GM19025 (cell line): ENCODE measurements around the gene ANO2.

Source experiments
- ATAC-seq: cut with Tn5 transposase; IDR thresholded peaks from one replicate; pipeline ENCODE4 v1.9.1; 2021; ENCODE audit warnings: mild to moderate bottlenecking, low read depth, moderate library complexity; ENCODE audit not compliant: unreplicated experiment

The ANO2 gene

DNA sequence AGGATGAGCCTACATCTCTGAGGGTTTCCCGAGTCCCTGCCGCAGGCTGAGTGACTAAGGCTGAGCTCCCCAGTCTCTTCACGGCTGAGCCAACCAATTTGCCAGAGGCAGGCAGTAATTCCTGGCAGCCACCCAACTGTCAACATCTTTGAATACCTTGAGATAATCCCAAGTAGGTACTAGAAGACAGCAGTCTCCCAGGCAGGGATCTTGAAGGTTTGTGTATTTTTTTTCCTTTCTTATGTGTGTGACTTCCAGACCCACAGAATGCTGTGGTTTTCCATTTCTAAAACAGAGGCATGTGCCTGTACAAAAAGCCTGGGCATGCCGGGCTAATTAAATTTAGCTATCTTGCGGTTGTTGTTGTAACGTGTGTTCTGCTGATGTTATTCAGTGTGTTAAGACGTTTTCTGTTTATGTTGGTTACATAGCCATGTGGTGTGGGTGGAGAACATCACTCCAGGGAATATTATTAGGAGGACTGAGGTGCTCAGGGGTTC lies 155.5 kb downstream of the ANO2 start:
- no peak for ATAC-seq

DNA sequence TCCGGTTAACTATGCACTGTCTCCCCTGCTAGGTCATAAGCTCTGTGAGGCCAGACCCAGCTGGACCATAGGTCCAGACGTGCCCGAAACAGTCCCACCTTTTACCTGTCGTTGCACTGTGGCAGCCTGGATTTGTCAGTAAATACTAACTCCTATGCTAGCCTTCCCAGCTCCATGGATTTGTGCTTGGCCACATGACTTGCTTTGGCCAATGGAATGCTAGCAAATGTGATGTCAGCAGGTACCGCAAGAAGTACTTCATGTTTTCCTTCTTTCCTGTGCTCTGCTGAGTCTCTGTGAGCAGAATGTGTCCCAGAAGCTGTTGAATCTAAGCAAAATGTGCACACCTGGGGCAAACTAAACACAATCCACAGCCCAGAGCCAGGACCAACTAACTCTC lies 157.2 kb downstream of the ANO2 start:
- ATAC-seq, result no peak

DNA sequence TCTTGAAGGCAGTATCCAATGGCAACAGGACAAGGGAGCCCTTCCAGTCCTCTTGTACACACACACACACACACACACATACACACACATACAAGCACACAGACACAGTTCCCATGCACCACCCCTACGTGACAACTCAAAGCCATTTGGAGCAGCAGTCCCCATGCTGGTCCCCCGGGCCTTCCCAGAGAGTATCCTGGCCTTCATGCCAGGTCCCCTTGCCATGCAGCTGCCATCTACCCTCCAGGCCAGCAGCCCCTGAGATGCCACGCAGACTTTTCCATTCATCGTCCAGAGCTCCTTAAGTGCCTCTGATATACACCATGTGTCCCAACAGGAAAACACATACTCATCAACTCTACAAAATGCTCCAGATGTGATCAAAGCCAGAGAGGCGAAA lies 159.5 kb downstream of the ANO2 start:
- no peak for ATAC-seq

DNA sequence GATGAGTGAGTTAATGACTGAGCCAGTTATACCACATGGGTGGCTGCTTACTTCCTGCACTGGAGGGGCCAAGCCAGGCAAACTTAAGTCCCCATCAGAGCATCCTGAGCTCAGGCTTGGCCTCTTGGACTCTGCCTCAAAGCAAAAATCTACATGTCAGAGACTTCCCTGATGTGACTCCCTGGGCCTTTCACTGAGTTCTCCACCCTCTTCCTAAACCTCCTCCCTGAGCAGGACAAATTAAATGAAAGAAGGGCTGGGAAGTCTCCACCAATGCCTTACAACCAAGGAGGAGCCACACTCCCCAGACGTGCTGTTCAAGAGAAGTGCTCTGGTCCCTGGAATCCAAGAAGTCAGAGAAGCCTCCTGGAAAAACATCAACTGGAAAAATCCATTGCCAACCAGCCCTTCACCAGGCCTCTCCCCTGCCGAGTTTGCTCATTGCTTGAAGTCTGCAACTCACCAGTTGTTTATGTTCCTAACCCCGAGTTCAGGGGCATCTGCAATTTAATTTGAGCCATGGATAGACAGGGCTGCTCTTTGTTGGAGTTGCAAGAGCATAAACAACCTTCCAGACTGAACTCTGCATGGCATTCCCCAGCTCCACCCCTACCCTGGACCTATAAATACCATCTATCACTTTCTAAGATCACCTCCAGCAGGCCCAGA lies 160.5 kb downstream of the ANO2 start:
- no peak for ATAC-seq

DNA sequence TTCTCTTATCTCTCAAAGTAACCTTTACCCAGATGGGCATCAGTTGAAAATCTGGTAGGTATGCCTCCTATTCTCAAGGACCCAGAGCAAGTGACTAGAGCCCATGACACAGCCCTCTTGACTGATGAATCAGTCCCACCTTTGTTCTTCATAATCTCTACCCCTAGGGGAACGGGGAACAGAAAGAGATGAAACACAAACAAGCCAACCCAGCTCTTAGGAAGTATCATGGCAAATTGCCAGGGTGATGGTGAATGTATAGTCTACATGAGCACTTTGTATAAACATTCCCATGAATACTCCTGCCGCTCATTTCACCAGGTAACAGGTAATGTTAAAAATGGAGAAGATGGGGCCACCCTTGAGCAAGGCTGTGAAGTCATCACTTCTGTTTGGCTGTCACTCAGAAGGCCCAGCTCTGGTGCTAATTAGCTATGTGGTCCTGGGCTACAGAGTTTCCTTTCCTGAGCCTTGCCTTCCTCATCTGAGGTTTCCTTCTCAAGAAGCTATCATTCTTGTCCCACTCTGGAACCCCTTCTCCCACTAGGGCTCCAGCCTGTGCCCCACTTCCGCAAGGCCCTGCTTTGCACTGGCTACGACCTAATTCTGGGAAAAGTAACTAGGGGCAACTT lies 161.7 kb downstream of the ANO2 start:
- ATAC-seq, result no peak

DNA sequence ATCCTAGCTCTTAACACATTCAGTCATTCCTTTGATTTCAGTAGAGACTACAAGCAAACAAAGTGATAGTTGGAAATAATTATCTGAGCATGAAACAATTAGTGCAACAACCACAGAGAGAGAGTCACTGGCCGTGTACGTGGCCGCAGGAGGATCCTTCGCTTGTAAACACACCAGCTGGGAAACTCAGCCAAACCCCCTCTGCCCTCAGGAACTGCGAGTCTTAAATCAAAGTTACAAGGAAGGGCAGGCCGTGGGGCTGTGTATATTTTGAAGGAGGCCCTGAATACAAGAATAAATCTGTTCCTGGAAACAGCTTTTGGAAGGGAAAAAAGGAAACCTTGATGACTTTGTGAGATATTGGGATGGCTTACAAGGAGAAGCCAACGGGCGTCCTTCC lies 164.5 kb downstream of the ANO2 start:
- no peak for ATAC-seq

DNA sequence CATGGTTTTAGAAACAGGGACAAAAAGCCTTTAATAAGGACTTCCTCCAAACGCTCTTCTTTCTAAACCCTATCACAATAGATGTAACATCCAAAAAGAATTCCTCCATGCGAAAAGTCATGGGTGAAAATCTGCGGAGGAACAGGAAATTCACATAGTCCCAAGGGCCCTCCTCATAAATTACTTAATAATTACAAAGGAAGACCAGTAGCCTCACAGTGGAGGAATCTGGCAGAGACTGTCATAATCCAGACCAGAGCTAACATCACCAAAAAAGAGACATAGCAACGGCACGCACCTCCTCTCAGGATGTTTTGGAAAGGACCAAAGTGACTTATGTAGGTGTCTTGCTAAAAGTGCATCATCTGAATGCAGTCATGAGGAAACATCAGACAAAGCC lies 165.7 kb downstream of the ANO2 start:
- no peak for ATAC-seq

DNA sequence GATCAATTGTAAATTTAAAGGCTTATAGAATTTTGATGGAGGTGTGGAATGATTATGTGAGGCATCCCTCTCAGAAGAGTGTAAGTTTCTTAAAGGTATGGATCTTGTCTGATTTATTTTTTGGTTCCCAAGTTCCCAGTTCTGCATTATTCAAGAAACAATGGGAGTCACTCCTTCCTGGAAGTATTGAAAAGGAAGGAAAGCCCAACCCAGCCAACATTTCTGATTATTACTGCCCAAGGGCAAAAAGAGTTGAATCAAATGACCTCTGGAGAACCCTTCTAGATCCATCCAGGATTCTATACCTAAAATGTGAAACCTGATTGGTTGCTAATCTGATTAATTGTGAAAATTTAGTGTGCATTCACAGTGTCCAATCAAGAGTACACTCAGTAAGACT lies 166.2 kb downstream of the ANO2 start:
- ATAC-seq, result no peak

DNA sequence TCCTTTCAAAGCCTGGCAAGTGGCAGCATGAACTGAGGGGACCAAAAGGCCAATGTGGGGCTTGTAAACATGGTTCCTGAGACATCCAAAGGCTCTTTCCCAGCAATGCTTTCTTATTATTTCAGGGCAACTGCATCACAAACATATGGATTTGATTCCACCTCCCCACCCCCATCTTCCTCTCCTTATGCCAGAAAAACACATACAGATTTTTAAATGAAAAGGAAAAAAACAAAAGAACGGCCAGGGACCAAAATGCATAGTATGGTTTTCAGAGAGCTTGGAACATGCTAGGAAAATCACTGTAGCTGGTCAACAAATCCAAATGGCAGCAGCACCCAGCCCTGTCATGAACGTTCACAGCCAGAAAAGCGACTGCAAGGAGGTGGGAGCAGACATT lies 167.6 kb downstream of the ANO2 start:
- no peak for ATAC-seq

DNA sequence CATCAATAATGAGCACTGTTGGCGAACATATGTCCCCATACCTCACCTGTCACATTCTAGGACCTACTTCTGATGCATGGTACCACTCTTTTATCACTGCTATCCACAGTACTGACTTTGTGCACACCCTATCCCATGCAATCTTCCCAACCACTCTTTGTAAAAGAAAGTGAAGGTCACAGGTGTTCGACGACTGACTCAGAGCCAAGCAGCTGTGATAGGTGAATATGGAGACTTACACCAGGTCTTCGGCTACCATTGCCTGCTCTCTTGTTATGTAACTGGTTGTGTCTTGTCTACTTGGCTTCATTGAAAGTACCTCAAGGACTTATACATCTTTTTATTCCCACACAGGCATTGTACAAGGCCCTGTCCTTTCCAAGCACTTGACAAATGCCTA lies 169.0 kb downstream of the ANO2 start:
- ATAC-seq, result no peak

DNA sequence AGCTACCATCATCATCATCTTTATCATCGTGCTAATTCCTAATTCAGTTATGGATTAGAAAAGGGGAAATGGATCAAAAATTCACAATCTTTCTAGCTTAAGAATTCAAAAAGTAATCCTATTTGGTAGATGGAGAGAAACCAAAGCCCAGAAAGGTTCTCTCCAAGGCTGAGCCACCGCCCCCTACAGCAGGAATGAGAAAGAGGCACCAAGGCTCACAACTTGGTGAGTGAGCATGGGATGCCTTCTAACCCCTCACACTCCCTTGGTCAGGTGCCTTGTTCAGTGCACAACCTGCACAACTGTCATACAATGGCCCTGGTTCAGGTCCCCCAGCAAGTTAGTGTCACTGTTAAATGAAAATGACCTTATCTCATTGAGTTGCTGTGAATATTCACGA lies 171.5 kb downstream of the ANO2 start:
- no peak for ATAC-seq

DNA sequence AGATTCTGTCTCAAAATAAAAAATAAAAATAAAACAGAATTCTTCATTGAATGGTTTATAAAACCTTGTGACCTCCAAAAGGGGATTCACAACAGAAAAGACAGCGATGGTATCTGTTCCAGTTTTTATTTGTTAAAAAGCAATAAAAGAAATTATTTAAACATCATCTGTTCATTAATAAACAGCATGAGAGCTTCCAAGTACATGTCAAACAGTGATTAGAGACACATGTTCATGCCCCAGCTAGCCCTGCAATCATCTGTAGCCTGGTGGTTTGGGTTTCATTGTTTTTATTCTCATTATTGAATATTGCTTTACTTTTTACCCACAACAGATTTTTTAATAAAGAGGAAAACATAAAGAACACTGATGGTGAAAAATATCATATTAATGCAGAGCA lies 173.3 kb downstream of the ANO2 start:
- ATAC-seq, result no peak

DNA sequence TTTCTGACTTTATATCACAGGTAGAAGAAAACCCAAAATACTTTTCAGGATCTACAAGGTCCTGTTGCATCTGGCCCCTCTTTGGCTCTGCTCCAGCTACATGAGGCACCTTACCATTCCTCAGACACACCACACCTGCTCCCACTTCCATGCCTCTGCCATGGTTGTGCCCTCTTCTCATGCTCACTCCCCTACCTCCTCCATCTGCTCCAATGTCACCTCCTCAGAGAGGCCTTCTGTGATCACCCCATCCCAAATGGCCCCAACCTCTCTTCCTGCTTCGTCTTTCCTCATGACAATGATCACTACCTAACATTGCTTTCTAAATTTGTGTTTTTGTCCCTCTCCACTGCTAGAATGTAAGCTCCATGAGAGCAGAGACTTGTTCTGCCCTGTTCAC lies 174.3 kb downstream of the ANO2 start:
- ATAC-seq, result no peak

DNA sequence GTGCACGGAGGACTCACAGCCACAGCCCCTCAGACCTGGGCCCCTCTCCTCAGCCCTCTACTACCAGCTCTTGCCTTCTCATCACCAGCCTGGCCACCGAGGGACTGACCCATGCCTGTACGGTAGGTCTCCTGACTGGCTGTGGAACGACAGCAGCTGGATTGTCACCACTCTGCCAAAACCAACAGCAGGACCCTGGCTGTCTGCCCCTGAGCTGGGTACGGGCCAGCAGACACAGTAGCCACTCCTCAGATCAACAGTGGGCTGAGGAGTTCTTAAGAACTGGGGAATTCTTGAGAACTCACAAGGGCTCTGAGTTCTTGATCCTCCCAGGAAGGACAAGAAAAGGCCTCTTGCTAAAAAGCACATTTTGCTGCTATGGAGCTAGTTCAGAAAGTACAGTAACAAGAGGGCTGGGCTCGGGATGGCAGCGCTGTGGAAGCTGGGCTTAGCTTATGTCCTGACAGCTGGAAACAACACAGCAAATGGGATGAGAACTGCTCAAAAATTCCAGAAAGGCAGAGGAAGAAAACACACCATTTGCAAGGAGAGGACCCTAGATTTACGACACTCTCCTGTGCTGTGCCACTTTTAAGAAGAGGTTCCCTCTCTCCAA lies 176.4 kb downstream of the ANO2 start:
- ATAC-seq, result no peak

DNA sequence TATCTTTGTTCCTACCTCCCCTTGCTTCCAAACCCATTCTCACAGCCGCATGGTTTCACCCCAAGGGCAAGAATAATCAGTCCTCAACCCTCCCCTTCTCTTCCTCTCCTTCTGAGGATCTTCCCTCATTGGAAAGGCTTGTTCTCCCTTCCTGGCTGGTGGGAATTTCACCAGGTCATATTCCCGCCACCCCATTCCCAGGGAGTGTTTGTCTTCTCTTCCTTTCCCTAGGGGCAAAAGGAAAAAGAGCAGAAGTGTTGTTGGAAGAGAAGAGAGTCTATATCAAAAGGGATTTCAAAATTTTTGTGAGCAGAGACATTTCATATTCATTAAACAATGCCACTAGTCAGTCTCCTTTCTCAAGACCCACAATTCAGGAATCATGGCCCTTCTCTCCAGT lies 176.9 kb downstream of the ANO2 start:
- ATAC-seq, result no peak

DNA sequence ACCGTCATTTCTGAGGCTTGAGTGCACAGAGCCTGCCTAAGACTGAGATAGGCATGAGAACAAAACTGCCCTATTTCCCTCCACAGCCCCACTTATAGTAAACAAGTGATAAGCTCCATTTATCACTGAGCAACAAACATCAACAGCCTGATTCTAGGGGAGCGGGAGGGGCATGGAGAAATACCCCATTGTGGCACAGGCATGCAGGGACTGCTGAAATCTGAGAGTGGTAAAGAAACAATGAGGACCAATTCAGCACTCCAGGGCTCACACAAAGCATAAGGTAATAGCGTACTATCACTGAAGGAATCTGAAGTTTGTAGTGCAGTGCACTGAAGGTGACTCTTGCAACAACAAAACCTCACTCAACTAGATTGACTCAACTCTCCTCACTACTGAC lies 186.7 kb downstream of the ANO2 start:
- no peak for ATAC-seq

DNA sequence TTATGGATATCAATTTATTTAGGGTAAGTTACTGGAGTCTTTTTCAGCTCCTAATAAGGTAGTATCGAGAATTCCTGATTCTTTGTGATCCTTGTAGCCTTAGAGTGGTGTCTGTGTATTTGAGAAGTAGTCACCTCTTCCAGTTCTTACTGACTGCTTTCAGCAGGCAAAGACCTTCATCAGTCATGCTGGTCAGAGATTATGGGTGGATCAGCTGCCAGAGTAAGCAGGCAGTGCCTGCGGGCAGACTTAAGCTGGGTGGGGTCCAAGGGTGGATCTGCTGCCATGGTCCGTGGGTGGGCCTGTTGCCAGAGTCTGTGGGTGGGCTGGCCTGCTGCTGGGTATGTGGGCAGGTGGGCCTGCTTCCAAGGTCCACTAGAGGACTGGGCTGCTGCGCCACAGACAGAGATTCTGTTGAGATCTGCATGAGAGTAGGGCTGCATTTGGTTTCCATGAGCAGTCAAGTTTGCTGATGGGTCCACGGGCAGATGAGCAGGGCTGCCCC lies 188.7 kb downstream of the ANO2 start:
- no peak for ATAC-seq

DNA sequence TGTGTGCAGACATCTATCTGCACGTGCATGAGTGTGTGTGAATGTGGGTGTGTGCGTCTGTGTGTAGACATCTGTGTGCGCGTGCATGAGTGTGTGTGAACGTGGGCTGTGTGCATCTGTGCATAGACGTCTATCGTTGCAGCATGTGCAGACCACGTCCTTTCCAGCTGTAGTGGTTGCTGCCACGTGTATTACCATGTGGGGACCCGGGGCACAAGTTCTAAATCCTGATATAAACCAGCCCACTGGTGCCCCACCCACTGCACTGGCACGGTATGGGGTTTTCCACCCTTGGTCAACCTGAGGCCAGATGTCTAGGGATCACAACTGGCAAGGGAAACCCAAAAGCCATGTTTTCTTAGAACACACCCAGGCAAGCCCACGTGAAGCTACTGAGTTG lies 197.0 kb downstream of the ANO2 start:
- no peak for ATAC-seq

DNA sequence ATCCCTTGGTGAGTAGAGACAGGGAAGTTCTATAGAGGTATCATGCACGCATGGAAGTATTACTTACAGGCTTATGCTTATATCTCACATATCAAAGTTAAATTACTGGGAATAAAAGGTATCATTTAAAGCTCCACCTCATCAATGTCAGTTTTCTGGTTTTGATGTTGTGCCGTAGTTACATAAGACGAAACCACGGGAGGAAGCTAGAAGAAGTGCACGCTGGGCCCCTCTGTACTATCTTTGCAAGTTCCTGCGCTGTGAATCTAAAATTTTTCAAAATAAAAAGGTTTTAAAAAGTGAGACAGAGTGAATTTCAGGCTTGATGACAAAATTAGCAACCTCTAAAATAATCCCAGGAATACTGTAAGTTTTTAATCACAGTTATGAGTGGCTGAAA lies 198.1 kb downstream of the ANO2 start:
- no peak for ATAC-seq

DNA sequence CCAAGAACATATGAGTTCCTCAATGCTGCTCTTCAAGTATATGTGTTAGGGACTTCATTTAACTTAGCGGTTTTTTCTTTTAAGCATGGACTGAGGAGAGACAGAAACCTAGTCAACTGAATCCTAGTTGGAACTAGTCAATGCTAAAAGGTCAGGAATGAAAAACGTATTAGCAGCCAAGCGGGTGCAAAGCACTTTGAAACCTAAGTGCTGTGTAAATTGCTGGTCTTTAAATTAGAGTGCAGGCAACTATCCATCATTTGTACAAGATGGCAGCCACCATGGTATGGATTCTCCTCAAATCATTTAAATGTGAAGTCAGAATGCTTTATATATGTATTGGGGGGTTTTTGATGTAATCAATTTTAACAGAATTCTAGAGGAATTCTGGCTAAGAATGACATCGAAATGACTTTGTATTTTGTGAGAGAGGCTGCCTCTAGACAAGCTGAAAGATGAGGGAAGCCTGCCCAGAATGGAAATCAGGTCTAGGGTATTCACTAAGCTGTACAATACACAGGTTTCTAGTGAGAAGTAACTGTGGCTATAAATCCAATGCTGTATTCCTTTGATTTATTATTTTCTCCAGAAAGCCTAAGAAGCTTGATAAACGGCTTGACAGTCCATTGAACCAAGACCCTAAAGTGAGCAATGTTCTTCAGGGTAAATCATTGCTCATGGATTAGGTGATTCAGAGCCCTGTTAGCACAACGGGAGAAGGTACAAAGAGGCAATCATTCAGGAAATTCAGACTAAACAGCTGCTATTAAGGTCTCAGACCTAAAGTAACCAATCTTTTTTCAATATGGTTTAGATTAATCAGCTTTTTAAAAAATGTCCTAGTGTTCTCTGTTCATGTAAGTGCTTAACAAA lies 198.8 kb downstream of the ANO2 start:
- ATAC-seq, result no peak
